HepG2 (cell line): ENCODE measurements around the gene NIPAL1. TPM values are rescaled to one million over a fixed set of nuclear protein-coding genes. Genes with fewer than 3 reads are reported as not detected.
A peak's percentile ranks its signal among the peaks of the same experiment; 100 is the strongest.

Source experiments
- CBX1 ChIP-seq: IDR thresholded peaks from one replicate; pipeline ENCODE4 v1.6.1; 2016; ENCODE audit warnings: antibody characterized with exemption, low read depth
- KDM3A ChIP-seq: IDR thresholded peaks from 2 replicates; pipeline ENCODE4 v1.6.1; 2018; ENCODE audit warnings: low read depth, missing compliant biosample characterization
- KLF15 ChIP-seq: sonication (generic); formaldehyde crosslinking; IDR thresholded peaks from 2 replicates; pipeline ENCODE4 v1.8.1; 2023; ENCODE audit warnings: borderline replicate concordance, mild to moderate bottlenecking, inconsistent platforms, missing genetic modification reagents, mixed read lengths
- LCORL ChIP-seq, 2 experiments: fragments of 450-650 bp in 1 of 2; sonication (generic) in 1 of 2; formaldehyde crosslinking in 1 of 2; IDR thresholded peaks; 2 replicates each; pipeline versions ENCODE4 v1.5.0 to v1.6.1; 2017 to 2020; ENCODE audit warnings: antibody characterized with exemption in 1 of 2, missing genetic modification reagents in 1 of 2
- NR2C2 ChIP-seq: sonication (generic); formaldehyde crosslinking; IDR thresholded peaks from 2 replicates; pipeline ENCODE4 v1.4.0; 2020; ENCODE audit warnings: missing genetic modification reagents, mild to moderate bottlenecking, moderate library complexity, borderline replicate concordance
- SMARCE1 ChIP-seq: fragments of 450-650 bp; IDR thresholded peaks from 2 replicates; pipeline ENCODE4 v1.6.1; 2017; ENCODE audit warnings: borderline replicate concordance
- TEAD3 ChIP-seq: optimal IDR thresholded peaks from 2 replicates; pipeline ENCODE3; 2016; ENCODE audit warnings: borderline replicate concordance
- ZC3H13 ChIP-seq: sonication (generic); formaldehyde crosslinking; IDR thresholded peaks from 2 replicates; pipeline ENCODE4 v1.8.1; 2023; ENCODE audit warnings: mild to moderate bottlenecking, missing genetic modification reagents, moderate library complexity
- ZNF121 ChIP-seq: sonication (generic); formaldehyde crosslinking; IDR thresholded peaks from 2 replicates; pipeline ENCODE4 v1.5.0; 2020; ENCODE audit warnings: mild to moderate bottlenecking, missing genetic modification reagents
- ZNF234 ChIP-seq: sonication (generic); formaldehyde crosslinking; conservative IDR thresholded peaks from 2 replicates; pipeline ENCODE4 v1.5.1; 2020; ENCODE audit warnings: mild to moderate bottlenecking, missing genetic modification reagents
- ZNF263 ChIP-seq: sonication (generic); formaldehyde crosslinking; IDR thresholded peaks from 2 replicates; pipeline ENCODE4 v1.4.0; 2020; ENCODE audit warnings: missing genetic modification reagents
- ZNF709 ChIP-seq: sonication (generic); formaldehyde crosslinking; IDR thresholded peaks from 2 replicates; pipeline ENCODE4 v1.5.0; 2020; ENCODE audit warnings: mild to moderate bottlenecking, missing genetic modification reagents
- polyA plus RNA-seq, 8 experiments: library from polyadenylated mRNA; depleted of rRNA in 3 of 8; stranded (reverse) in 7 of 8; unstranded in 1 of 8; fragments of >200 nt; fragmentation: Illumina TruSeq in 4 of 8; extraction: Trizol in 4 of 8; gene quantifications; 2 replicates each; pipeline versions ENCODE4 v1.2.1 to v1.2.3, GENCODE V29; 2011 to 2016; ENCODE audit warnings: low read depth in 4 of 8, missing spikeins in 1 of 8, mixed read lengths in 1 of 8; ENCODE audit not compliant: insufficient read depth in 1 of 8
- total RNA-seq, 5 experiments: library from RNA; depleted of rRNA; stranded (reverse); fragments of >200 nt; fragmentation: Illumina TruSeq; extraction: Trizol; gene quantifications; 2 replicates each; pipeline ENCODE4 v1.2.3, GENCODE V29; 2016; ENCODE audit warnings: low read depth in 1 of 5
- TF ChIP-seq, protein P1 (sequence below): sonication (generic); formaldehyde crosslinking; IDR thresholded peaks from 2 replicates; pipeline ENCODE4 v1.8.0; 2022; ENCODE audit warnings: missing genetic modification reagents, mild to moderate bottlenecking, moderate library complexity, borderline replicate concordance
- TF ChIP-seq, protein P2 (sequence below): sonication (generic); formaldehyde crosslinking; IDR thresholded peaks from 2 replicates; pipeline ENCODE4 v1.8.1; 2023; ENCODE audit warnings: mild to moderate bottlenecking, missing genetic modification reagents
- TF ChIP-seq, protein P3 (sequence below): sonication (generic); formaldehyde crosslinking; IDR thresholded peaks from 2 replicates; pipeline ENCODE4 v1.5.1; 2020; ENCODE audit warnings: mild to moderate bottlenecking, missing genetic modification reagents, moderate library complexity
- TF ChIP-seq, protein P4 (sequence below), 2 experiments: sonication (generic) in 1 of 2; formaldehyde crosslinking in 1 of 2; IDR thresholded peaks; 2 replicates each; pipeline versions ENCODE4 v1.4.0 to v1.6.1; 2018 to 2020; ENCODE audit warnings: missing genetic modification reagents in 2 of 2, borderline replicate concordance in 1 of 2, low read depth in 1 of 2, mild to moderate bottlenecking in 1 of 2, missing biosample characterization in 1 of 2
- TF ChIP-seq, protein P5 (sequence below): IDR thresholded peaks from 2 replicates; pipeline ENCODE4 v1.6.1; 2016; ENCODE audit warnings: missing compliant biosample characterization, missing genetic modification reagents, borderline replicate concordance
- TF ChIP-seq, protein P6 (sequence below): IDR thresholded peaks from 2 replicates; pipeline ENCODE4 v1.6.1; 2016; ENCODE audit warnings: mild to moderate bottlenecking, missing biosample characterization, missing genetic modification reagents

Gene NIPAL1
- total and polyA plus RNA-seq, 2 of the 13 experiments (the other 11 are each of a cell fraction or from before 2014, with no cell fraction given), result 1.4 to 3.4 TPM

DNA sequence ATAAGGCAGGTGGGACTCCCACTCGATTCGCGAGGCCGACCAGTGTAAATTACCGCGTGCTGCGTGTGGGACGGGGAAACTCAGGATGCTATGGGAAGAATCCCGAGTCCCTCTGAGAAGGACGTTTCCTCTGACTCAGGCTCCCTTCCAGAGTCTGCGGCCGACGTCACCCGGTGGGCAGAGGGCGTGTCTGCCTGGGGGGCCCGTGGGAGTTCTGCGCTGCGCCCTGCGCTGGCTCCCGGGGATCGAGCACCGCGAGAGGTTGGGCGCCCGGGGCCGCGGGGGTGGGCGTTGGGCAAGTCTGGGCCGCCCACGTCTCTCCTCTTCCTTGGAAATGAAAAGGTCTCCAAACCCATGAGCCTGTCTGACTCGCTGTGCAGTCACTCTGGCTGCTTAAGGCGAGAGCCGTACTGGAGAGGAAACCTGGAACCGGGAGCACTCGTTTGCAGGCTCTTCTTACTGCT lies 568 bp downstream of the NIPAL1 start (continued):
- TF ChIP-seq, protein P1, sequence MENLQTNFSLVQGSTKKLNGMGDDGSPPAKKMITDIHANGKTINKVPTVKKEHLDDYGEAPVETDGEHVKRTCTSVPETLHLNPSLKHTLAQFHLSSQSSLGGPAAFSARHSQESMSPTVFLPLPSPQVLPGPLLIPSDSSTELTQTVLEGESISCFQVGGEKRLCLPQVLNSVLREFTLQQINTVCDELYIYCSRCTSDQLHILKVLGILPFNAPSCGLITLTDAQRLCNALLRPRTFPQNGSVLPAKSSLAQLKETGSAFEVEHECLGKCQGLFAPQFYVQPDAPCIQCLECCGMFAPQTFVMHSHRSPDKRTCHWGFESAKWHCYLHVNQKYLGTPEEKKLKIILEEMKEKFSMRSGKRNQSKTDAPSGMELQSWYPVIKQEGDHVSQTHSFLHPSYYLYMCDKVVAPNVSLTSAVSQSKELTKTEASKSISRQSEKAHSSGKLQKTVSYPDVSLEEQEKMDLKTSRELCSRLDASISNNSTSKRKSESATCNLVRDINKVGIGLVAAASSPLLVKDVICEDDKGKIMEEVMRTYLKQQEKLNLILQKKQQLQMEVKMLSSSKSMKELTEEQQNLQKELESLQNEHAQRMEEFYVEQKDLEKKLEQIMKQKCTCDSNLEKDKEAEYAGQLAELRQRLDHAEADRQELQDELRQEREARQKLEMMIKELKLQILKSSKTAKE (CRISPR knock-in tag), result no peak
- TF ChIP-seq KLF15 (CRISPR knock-in tag) (no peak), SMARCE1 (no peak), ZNF234 (CRISPR knock-in tag) (no peak), NR2C2 (CRISPR knock-in tag) (no peak), ZNF121 (CRISPR knock-in tag) (no peak), KDM3A (no peak), ZNF263 (CRISPR knock-in tag) (peak; percentile 46; the same call in 1 of the 2 replicates), ZC3H13 (CRISPR knock-in tag) (no peak), LCORL (IDR thresholded peaks at IDR 0.05) (no peak), LCORL (CRISPR knock-in tag; IDR thresholded peaks at IDR 0.05) (no peak), CBX1 (no peak), TEAD3 (CRISPR knock-in tag) (no peak), ZNF709 (CRISPR knock-in tag) (no peak)
- TF ChIP-seq, protein P2, sequence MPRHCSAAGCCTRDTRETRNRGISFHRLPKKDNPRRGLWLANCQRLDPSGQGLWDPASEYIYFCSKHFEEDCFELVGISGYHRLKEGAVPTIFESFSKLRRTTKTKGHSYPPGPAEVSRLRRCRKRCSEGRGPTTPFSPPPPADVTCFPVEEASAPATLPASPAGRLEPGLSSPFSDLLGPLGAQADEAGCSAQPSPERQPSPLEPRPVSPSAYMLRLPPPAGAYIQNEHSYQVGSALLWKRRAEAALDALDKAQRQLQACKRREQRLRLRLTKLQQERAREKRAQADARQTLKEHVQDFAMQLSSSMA (CRISPR knock-in tag), result 0 out of 2 replicates have a peak, but pooled peaks have one; percentile 30
- TF ChIP-seq, protein P3, sequence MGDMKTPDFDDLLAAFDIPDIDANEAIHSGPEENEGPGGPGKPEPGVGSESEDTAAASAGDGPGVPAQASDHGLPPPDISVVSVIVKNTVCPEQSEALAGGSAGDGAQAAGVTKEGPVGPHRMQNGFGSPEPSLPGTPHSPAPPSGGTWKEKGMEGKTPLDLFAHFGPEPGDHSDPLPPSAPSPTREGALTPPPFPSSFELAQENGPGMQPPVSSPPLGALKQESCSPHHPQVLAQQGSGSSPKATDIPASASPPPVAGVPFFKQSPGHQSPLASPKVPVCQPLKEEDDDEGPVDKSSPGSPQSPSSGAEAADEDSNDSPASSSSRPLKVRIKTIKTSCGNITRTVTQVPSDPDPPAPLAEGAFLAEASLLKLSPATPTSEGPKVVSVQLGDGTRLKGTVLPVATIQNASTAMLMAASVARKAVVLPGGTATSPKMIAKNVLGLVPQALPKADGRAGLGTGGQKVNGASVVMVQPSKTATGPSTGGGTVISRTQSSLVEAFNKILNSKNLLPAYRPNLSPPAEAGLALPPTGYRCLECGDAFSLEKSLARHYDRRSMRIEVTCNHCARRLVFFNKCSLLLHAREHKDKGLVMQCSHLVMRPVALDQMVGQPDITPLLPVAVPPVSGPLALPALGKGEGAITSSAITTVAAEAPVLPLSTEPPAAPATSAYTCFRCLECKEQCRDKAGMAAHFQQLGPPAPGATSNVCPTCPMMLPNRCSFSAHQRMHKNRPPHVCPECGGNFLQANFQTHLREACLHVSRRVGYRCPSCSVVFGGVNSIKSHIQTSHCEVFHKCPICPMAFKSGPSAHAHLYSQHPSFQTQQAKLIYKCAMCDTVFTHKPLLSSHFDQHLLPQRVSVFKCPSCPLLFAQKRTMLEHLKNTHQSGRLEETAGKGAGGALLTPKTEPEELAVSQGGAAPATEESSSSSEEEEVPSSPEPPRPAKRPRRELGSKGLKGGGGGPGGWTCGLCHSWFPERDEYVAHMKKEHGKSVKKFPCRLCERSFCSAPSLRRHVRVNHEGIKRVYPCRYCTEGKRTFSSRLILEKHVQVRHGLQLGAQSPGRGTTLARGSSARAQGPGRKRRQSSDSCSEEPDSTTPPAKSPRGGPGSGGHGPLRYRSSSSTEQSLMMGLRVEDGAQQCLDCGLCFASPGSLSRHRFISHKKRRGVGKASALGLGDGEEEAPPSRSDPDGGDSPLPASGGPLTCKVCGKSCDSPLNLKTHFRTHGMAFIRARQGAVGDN (CRISPR knock-in tag), result peak; percentile 19; the same call in 1 of the 2 replicates
- TF ChIP-seq, protein P4, sequence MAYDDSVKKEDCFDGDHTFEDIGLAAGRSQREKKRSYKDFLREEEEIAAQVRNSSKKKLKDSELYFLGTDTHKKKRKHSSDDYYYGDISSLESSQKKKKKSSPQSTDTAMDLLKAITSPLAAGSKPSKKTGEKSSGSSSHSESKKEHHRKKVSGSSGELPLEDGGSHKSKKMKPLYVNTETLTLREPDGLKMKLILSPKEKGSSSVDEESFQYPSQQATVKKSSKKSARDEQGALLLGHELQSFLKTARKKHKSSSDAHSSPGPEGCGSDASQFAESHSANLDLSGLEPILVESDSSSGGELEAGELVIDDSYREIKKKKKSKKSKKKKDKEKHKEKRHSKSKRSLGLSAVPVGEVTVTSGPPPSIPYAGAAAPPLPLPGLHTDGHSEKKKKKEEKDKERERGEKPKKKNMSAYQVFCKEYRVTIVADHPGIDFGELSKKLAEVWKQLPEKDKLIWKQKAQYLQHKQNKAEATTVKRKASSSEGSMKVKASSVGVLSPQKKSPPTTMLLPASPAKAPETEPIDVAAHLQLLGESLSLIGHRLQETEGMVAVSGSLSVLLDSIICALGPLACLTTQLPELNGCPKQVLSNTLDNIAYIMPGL (CRISPR knock-in tag; IDR thresholded peaks at IDR 0.05; ENCODE audit: borderline replicate concordance in 1 of 2, low read depth in 1 of 2), result no peak; a peak in 1 of 4 replicates
- TF ChIP-seq, protein P5, sequence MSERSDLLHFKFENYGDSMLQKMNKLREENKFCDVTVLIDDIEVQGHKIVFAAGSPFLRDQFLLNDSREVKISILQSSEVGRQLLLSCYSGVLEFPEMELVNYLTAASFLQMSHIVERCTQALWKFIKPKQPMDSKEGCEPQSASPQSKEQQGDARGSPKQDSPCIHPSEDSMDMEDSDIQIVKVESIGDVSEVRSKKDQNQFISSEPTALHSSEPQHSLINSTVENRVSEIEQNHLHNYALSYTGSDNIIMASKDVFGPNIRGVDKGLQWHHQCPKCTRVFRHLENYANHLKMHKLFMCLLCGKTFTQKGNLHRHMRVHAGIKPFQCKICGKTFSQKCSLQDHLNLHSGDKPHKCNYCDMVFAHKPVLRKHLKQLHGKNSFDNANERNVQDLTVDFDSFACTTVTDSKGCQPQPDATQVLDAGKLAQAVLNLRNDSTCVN (CRISPR knock-in tag), result no peak
- TF ChIP-seq, protein P6, sequence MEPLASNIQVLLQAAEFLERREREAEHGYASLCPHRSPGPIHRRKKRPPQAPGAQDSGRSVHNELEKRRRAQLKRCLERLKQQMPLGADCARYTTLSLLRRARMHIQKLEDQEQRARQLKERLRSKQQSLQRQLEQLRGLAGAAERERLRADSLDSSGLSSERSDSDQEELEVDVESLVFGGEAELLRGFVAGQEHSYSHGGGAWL (CRISPR knock-in tag), result 0 out of 2 replicates have a peak, but pooled peaks have one; percentile 1
